HG03097 (cell line): Measurements from ENCODE around the gene HS3ST3A1.

Source experiments
- ATAC-seq: cut with Tn5 transposase; IDR thresholded peaks from one replicate; pipeline ENCODE4 v1.9.1; 2021; ENCODE audit not compliant: unreplicated experiment, low FRiP score

Gene HS3ST3A1

GRCh38 chr17:13598353-13599167, 3.2 kb downstream of the HS3ST3A1 start:
- no peak for ATAC-seq

DNA sequence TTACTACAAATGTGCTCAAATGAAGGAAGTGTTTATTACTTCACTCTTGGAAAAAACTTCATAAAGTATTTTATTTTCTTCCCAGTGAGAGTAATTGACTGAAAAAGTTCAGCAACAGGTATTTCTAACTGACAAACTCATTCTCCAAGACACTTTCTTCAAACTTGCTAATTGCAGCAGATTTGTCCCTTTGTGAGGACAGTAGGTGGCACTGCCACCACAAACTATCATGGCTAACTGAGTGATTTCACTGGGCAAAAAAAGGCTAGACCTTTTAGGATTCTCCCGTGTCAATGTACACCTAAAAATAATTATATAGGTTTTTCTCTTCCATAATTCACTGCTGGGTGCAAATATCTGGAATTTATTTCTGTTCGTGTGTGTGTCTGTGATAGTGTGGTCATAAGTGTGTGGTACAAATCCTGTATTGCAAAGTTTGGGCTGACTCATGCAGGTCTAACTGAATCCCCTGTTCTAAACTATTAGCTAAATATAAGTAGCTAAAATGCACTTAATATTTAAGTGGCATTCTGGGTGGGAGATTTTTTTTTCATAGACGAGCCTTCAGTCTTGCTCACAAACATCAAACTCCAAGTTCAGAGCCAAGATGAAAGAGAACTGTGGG, 3.9 kb downstream of the HS3ST3A1 start:
- no peak for ATAC-seq

GRCh38 chr17:13596241-13596923, 5.3 kb downstream of the HS3ST3A1 start:
- no peak for ATAC-seq

DNA sequence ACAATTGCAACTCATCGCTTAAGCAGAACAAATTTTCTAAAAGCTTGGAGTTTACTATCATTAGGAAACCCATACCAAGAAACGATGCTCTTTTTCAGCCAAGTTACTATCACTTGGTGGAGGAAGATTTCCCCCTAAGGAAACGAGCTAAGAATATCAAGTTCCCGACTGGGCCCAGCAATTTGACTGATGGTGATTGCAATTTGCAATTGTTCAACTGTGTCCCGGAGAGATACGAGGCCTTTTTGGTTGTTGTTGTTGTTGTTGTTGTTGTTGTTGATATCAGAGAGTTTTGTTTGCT, 6.2 kb downstream of the HS3ST3A1 start:
- ATAC-seq = no peak

- ATAC-seq = no peak
Measured at GRCh38 chr17:13594762-13595598, 6.7 kb downstream of the HS3ST3A1 start.

- ATAC-seq = no peak
Measured at GRCh38 chr17:13594310-13594709, 7.4 kb downstream of the HS3ST3A1 start.

DNA sequence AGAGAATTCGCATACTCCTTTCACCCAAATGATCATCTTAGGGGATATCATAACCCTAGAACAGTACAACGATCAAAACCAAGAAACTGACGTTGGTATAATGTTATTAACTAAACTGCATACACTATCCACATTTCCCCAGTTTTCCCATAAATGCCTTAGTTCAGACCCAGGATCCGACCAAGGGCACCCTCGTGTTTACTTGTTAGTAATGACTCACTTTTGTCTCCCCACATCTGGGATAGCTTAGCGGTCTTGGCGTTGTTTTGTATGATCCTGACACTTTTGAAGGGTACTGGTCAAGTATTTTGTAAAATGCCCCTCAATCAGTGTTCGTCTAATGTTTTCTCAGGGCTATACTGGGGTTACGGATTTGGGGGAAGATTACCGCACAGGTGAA, 8.0 kb downstream of the HS3ST3A1 start:
- ATAC-seq = no peak

- no peak for ATAC-seq
Measured at GRCh38 chr17:13593021-13593751, 8.5 kb downstream of the HS3ST3A1 start.

GRCh38 chr17:13592427-13592826, 9.3 kb downstream of the HS3ST3A1 start:
- ATAC-seq = no peak

GRCh38 chr17:13590441-13590840, 11.3 kb downstream of the HS3ST3A1 start:
- no peak for ATAC-seq

GRCh38 chr17:13589658-13590057, 12.1 kb downstream of the HS3ST3A1 start:
- ATAC-seq = no peak

DNA sequence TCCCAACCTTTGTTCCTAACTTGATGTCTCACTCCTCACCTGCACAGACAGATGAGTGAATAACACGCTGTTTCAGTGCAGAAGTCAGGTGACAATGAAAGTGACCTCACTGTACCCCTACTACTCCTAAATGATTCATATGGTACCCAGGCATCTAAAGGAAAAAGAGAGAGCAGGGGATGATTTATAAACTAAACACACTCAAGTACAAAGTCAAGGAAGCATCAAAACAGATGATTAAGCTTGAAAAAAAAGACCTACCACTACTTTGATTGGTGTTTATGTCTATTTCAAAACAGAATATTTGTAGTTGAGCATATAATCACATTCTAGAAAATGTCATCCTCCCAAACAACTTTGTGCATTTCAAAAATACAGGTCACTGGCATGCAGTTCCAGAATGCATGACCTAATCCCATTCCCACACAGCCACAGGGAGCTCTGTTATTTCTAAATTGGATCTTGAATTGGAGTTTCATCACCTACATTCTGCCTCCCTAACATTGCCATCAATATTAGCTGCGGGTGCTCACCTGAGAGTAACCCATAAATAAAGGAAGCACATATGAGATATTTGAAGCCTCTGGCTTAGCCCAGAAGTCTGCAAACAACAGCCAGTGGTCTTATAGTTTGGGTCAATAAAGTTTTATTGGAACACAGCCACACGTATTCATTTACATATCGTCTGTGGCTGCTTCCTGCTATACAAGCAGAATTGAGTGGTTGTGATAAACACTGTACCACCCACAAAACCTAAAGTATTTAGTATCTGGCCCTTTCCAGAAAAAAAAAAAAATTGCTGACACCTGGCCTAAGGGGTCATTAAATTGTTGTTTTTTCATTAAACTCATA, 14.0 kb downstream of the HS3ST3A1 start:
- ATAC-seq = no peak

DNA sequence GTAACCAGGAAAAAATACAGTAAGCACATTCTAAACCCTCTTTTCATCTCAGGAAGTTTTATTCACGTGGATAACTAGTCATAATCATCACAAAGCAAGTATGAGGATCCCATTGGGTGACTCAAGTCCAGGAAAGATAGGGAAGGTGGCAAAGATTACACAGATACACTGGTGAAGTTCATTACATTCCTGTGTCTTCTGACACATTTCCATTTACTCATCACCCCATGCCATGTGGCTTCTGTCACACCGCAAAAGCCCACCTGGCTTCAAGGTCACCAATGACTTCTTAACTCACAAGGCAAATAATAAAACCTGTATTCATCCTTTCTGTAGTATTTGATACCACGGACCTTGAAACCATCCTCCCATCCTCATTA, 17.0 kb downstream of the HS3ST3A1 start:
- ATAC-seq = no peak

DNA sequence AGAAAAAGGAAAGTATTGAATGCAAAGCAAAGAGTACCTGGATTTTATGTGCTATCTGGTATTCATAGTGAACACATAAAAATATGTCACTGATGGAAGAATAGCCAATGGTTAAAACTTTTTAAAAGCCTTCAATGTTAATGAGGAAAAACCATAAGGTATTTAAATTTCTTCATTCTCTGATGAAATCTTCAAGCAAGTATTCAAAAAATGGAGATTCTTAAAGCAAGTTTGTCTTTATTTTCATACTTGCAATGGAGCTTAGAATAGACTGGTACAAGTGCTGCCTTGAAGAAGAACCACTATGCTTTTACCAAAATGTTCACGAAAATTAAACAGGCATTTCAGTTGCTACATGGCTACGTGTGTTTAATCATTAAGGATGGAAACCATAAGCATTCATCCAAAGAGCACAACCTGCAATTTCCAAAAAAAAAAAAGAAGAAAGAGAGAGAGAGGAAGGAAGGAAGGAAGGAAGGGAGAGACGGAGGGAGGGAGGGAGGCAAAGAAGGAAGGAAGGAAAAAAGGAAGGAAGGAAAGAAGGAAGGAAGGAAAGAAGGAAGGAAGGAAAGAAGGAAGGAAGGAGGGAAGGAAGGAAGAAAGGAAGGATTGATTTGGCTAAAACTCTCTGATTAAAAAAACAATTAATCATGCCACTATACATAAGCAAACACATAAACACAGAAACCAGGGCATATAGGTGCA, 17.6 kb downstream of the HS3ST3A1 start:
- ATAC-seq = no peak

- ATAC-seq = no peak
Measured at GRCh38 chr17:13582776-13583547, 18.8 kb downstream of the HS3ST3A1 start.

DNA sequence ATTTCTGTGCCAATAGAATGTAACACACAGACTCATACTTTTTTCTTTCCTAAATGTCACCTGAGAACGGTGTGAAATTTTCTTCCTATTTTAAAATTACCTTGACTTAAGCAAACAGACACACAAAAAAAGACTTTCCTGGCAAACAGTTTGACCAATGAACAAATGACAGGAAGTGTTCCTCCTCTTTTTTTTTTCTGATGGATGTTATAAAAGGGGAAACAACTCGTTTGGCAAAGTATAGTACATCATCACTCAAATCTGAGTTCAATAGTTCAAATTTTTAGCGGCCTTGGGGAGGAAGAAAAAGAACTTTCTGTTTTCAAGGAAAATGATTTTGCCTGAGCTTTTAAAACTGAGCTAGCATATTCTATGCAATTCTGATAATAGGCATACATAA, 19.8 kb downstream of the HS3ST3A1 start:
- ATAC-seq = no peak

DNA sequence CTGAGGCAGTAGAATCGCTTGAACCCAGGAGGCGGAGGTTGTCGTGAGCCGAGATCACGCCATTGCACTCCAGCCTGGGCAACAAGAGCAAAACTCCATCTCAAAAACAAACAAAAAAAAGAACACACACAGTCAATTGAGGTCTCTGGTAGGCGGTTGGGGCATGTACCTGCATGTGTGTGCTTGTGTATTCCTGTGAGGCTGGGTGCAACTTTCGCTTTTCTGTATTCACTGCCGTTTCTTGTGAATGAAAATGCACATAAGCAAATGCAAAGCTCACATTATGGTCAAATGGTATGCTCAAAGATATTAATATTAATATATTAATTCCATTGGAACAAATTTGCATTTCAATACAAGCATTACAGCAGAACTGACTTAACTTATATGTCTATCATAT, 20.9 kb downstream of the HS3ST3A1 start:
- no peak for ATAC-seq
